ENCODE measurements around the gene HJURP.

Gene HJURP

GRCh38 chr2:233824373-233824772 lies 30.0 kb downstream of the HJURP start:
- no peak overlapping the region for H4K12ac ChIP-seq (ENCODE audit: low read depth, low read length)
- H3K4me3 ChIP-seq (ENCODE audit: low read depth, low read length) = no peak overlapping the region
- H3K27me3 ChIP-seq (ENCODE audit: insufficient read depth, low read length) = no peaks in the 10 kb centered on the region
- no peak overlapping the region for H3K27ac ChIP-seq (ENCODE audit: low read depth, low read length)
- H2AK5ac ChIP-seq (ENCODE audit: low read length) = no peak overlapping the region
- H3K79me2 ChIP-seq (ENCODE audit: control insufficient read depth, insufficient read depth, low read length, poor library complexity) = no peaks in the 10 kb centered on the region
- no peak overlapping the region for H4K91ac ChIP-seq (ENCODE audit: low read depth, low read length)
- H3K9me3 ChIP-seq (ENCODE audit: insufficient read depth, low read depth, low read length) = peaks cover 4% of the 10 kb centered on the region
- no peak overlapping the region for H2BK120ac ChIP-seq (ENCODE audit: insufficient read depth, low read length, poor library complexity)
- H3K4me1 ChIP-seq (ENCODE audit: control insufficient read depth in 1 of 2, insufficient read depth in 2 of 2, low read length in 2 of 2) = no peaks in the 10 kb centered on the region
- no peak overlapping the region for H3K4me2 ChIP-seq (ENCODE audit: low read length)
- no peak overlapping the region for H3K14ac ChIP-seq (ENCODE audit: low read length)
- H2BK12ac ChIP-seq (ENCODE audit: low read length) = no peak overlapping the region
- H3K79me1 ChIP-seq (ENCODE audit: low read length) = no peaks in the 10 kb centered on the region
- no peak overlapping the region for H2AFZ ChIP-seq (ENCODE audit: insufficient read depth, low read length, poor library complexity)
- no peak overlapping the region for H2BK5ac ChIP-seq (ENCODE audit: low read depth, low read length, poor library complexity)
- no peak overlapping the region for H3K4ac ChIP-seq (ENCODE audit: low read depth, low read length)
- no peak overlapping the region for H3K18ac ChIP-seq (ENCODE audit: low read length)
- no peak for DNase-seq
- H3K23ac ChIP-seq (ENCODE audit: low read length) = no peak overlapping the region
- whole genome bisulfite sequencing (ENCODE audit: extremely low coverage, insufficient coverage, insufficient read length) = no CpG with 5 or more reads among the region's 7 CpGs
- no peak overlapping the region for H4K8ac ChIP-seq (ENCODE audit: low read depth, low read length)
- H3K9ac ChIP-seq (ENCODE audit: low read length) = no peak overlapping the region
- H3K36me3 ChIP-seq (ENCODE audit: control insufficient read depth in 1 of 2, insufficient read depth in 2 of 2, low read length in 2 of 2) = no peaks in the 10 kb centered on the region

GRCh38 chr2:233823731-233824121 lies 30.6 kb downstream of the HJURP start:
- DNase-seq = no peak
- no peak overlapping the region for H3K4me3 ChIP-seq (ENCODE audit: low read depth, low read length)
- H4K12ac ChIP-seq (ENCODE audit: low read depth, low read length) = no peak overlapping the region
- no peak overlapping the region for H2AK5ac ChIP-seq (ENCODE audit: low read length)
- no peak overlapping the region for H4K91ac ChIP-seq (ENCODE audit: low read depth, low read length)
- WGBS (ENCODE audit: extremely low coverage, insufficient coverage, insufficient read length) = no CpG with 5 or more reads among the region's 8 CpGs
- H3K18ac ChIP-seq (ENCODE audit: low read length) = no peak overlapping the region
- H2BK12ac ChIP-seq (ENCODE audit: low read length) = no peak overlapping the region
- no peak overlapping the region for H3K9ac ChIP-seq (ENCODE audit: low read length)
- H3K27me3 ChIP-seq (ENCODE audit: insufficient read depth, low read length) = no peaks in the 10 kb centered on the region
- H2BK5ac ChIP-seq (ENCODE audit: low read depth, low read length, poor library complexity) = no peak overlapping the region
- H4K8ac ChIP-seq (ENCODE audit: low read depth, low read length) = no peak overlapping the region
- H3K27ac ChIP-seq (ENCODE audit: low read depth, low read length) = no peak overlapping the region
- H3K4ac ChIP-seq (ENCODE audit: low read depth, low read length) = no peak overlapping the region
- H3K79me2 ChIP-seq (ENCODE audit: control insufficient read depth, insufficient read depth, low read length, poor library complexity) = no peaks in the 10 kb centered on the region
- H3K4me2 ChIP-seq (ENCODE audit: low read length) = no peak overlapping the region
- no peaks in the 10 kb centered on the region for H3K36me3 ChIP-seq (ENCODE audit: control insufficient read depth in 1 of 2, insufficient read depth in 2 of 2, low read length in 2 of 2)
- no peaks in the 10 kb centered on the region for H3K4me1 ChIP-seq (ENCODE audit: control insufficient read depth in 1 of 2, insufficient read depth in 2 of 2, low read length in 2 of 2)
- no peak overlapping the region for H3K23ac ChIP-seq (ENCODE audit: low read length)
- H3K14ac ChIP-seq (ENCODE audit: low read length) = no peak overlapping the region
- H3K9me3 ChIP-seq (ENCODE audit: insufficient read depth, low read depth, low read length) = peaks cover 4% of the 10 kb centered on the region
- no peak overlapping the region for H2AFZ ChIP-seq (ENCODE audit: insufficient read depth, low read length, poor library complexity)
- H2BK120ac ChIP-seq (ENCODE audit: insufficient read depth, low read length, poor library complexity) = no peak overlapping the region
- H3K79me1 ChIP-seq (ENCODE audit: low read length) = no peaks in the 10 kb centered on the region

DNA sequence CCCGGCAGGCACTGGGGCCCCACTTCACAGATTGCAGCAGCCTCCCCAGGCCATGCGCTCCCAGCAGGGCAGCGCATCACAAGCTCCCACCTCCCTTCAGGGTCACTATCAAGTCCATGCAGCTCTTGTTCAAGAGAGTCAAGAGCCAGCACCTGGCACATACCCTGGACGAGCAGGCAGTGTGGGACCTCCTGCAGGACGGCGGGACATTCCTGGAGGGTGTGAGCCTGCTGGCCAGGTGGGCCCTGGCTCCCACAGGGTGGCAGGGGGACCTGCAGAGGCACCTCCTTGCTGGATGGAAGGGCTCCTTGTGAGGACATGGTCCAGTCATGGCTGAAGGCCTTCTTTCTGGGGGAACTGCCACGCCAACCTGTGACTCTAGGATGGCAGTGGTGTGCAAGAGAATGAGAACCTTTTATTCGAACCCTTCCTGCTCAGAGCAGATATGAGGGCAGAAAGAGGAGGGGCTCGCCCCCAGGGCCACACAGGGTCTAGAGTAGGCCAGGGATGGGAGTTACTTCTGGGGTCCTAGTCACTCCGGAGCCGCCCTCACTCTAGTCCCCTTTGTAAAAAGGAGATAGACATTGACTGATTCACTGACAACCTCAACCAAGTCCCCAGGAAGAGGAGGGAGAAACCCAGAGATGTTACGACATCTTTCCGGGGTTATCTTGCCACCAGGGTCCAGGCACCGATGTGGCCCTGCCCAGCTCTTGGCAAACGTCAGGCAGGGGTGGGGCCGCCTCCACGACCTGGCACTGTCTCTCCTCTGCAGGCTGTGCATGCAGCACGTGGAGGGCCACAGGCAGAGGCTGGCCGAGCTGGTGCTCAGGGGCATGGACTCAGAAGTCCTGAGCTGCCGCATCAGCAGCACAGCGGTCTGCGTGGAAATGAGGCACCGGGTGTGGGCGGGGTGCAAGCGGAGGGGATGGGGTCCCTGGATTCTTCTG lies 31.3 kb downstream of the HJURP start:
- H3K23ac ChIP-seq (ENCODE audit: low read length) = no peak overlapping the region
- no peaks in the 10 kb centered on the region for H3K27me3 ChIP-seq (ENCODE audit: insufficient read depth, low read length)
- no peaks in the 10 kb centered on the region for H3K4me1 ChIP-seq (ENCODE audit: control insufficient read depth in 1 of 2, insufficient read depth in 2 of 2, low read length in 2 of 2)
- H3K36me3 ChIP-seq (ENCODE audit: control insufficient read depth in 1 of 2, insufficient read depth in 2 of 2, low read length in 2 of 2) = no peaks in the 10 kb centered on the region
- H3K79me1 ChIP-seq (ENCODE audit: low read length) = no peaks in the 10 kb centered on the region
- H3K79me2 ChIP-seq (ENCODE audit: control insufficient read depth, insufficient read depth, low read length, poor library complexity) = no peaks in the 10 kb centered on the region
- WGBS (ENCODE audit: extremely low coverage, insufficient coverage, insufficient read length) = no CpG with 5 or more reads among the region's 25 CpGs
- H2BK12ac ChIP-seq (ENCODE audit: low read length) = no peak overlapping the region
- H3K27ac ChIP-seq (ENCODE audit: low read depth, low read length) = no peak overlapping the region
- H2BK120ac ChIP-seq (ENCODE audit: insufficient read depth, low read length, poor library complexity) = no peak overlapping the region
- H3K18ac ChIP-seq (ENCODE audit: low read length) = no peak overlapping the region
- H3K9ac ChIP-seq (ENCODE audit: low read length) = no peak overlapping the region
- no peak overlapping the region for H4K12ac ChIP-seq (ENCODE audit: low read depth, low read length)
- H3K9me3 ChIP-seq (ENCODE audit: insufficient read depth, low read depth, low read length) = peaks cover 4% of the 10 kb centered on the region
- no peak for DNase-seq
- H3K4me2 ChIP-seq (ENCODE audit: low read length) = no peak overlapping the region
- H4K8ac ChIP-seq (ENCODE audit: low read depth, low read length) = no peak overlapping the region
- no peak overlapping the region for H4K91ac ChIP-seq (ENCODE audit: low read depth, low read length)
- no peak overlapping the region for H3K4ac ChIP-seq (ENCODE audit: low read depth, low read length)
- H2AK5ac ChIP-seq (ENCODE audit: low read length) = no peak overlapping the region
- H3K14ac ChIP-seq (ENCODE audit: low read length) = no peak overlapping the region
- no peak overlapping the region for H3K4me3 ChIP-seq (ENCODE audit: low read depth, low read length)
- no peak overlapping the region for H2AFZ ChIP-seq (ENCODE audit: insufficient read depth, low read length, poor library complexity)
- H2BK5ac ChIP-seq (ENCODE audit: low read depth, low read length, poor library complexity) = no peak overlapping the region

GRCh38 chr2:233822101-233822771 lies 32.1 kb downstream of the HJURP start:
- no peak overlapping the region for H2BK12ac ChIP-seq (ENCODE audit: low read length)
- H3K18ac ChIP-seq (ENCODE audit: low read length) = no peak overlapping the region
- no peak overlapping the region for H2BK120ac ChIP-seq (ENCODE audit: insufficient read depth, low read length, poor library complexity)
- H3K27me3 ChIP-seq (ENCODE audit: insufficient read depth, low read length) = no peaks in the 10 kb centered on the region
- no peak overlapping the region for H3K4ac ChIP-seq (ENCODE audit: low read depth, low read length)
- H3K79me1 ChIP-seq (ENCODE audit: low read length) = no peaks in the 10 kb centered on the region
- H2BK5ac ChIP-seq (ENCODE audit: low read depth, low read length, poor library complexity) = no peak overlapping the region
- H3K4me2 ChIP-seq (ENCODE audit: low read length) = no peak overlapping the region
- H3K4me1 ChIP-seq (ENCODE audit: control insufficient read depth in 1 of 2, insufficient read depth in 2 of 2, low read length in 2 of 2) = no peaks in the 10 kb centered on the region
- no peak overlapping the region for H3K9ac ChIP-seq (ENCODE audit: low read length)
- no peak overlapping the region for H3K27ac ChIP-seq (ENCODE audit: low read depth, low read length)
- no peak overlapping the region for H3K14ac ChIP-seq (ENCODE audit: low read length)
- H3K9me3 ChIP-seq (ENCODE audit: insufficient read depth, low read depth, low read length) = peaks cover 4% of the 10 kb centered on the region
- no peak for DNase-seq
- H4K91ac ChIP-seq (ENCODE audit: low read depth, low read length) = no peak overlapping the region
- H3K23ac ChIP-seq (ENCODE audit: low read length) = no peak overlapping the region
- no peak overlapping the region for H2AFZ ChIP-seq (ENCODE audit: insufficient read depth, low read length, poor library complexity)
- no peaks in the 10 kb centered on the region for H3K36me3 ChIP-seq (ENCODE audit: control insufficient read depth in 1 of 2, insufficient read depth in 2 of 2, low read length in 2 of 2)
- no peak overlapping the region for H3K4me3 ChIP-seq (ENCODE audit: low read depth, low read length)
- WGBS (ENCODE audit: extremely low coverage, insufficient coverage, insufficient read length) = no CpG with 5 or more reads among the region's 21 CpGs
- H3K79me2 ChIP-seq (ENCODE audit: control insufficient read depth, insufficient read depth, low read length, poor library complexity) = no peaks in the 10 kb centered on the region
- H4K8ac ChIP-seq (ENCODE audit: low read depth, low read length) = no peak overlapping the region
- no peak overlapping the region for H4K12ac ChIP-seq (ENCODE audit: low read depth, low read length)
- H2AK5ac ChIP-seq (ENCODE audit: low read length) = no peak overlapping the region
